H1 (cell line): ENCODE results near the gene SLTM. TPM values are rescaled to one million over a fixed set of nuclear protein-coding genes. Genes with fewer than 3 reads are reported as not detected.
A peak's percentile ranks its signal among the peaks of the same experiment; 100 is the strongest.

ENCODE experiments used
- CREB1 ChIP-seq: IDR thresholded peaks from 2 replicates; pipeline ENCODE4 v1.6.1; 2012; ENCODE audit warnings: inconsistent platforms
- EP300 ChIP-seq, 2 experiments: IDR thresholded peaks; 1 replicate in 1 of 2; 2 replicates in 1 of 2; pipeline ENCODE4 v1.6.1; 2011 to 2012; ENCODE audit warnings: low read depth in 2 of 2, low read length in 2 of 2, mild to moderate bottlenecking in 2 of 2, borderline replicate concordance in 1 of 2, inconsistent platforms in 1 of 2, moderate library complexity in 1 of 2
- RNF2 ChIP-seq: fragments of 200-900, 300-1000 bp; sonication (generic); IDR thresholded peaks from 2 replicates; pipeline ENCODE4 v1.7.1; 2016; ENCODE audit warnings: borderline replicate concordance, low read depth, mild to moderate bottlenecking, antibody characterized with exemption, low read length; ENCODE audit not compliant: poor library complexity, severe bottlenecking; ENCODE audit errors: missing control alignments
- TEAD4 ChIP-seq: IDR thresholded peaks from 2 replicates; pipeline ENCODE4 v1.6.1; 2012; ENCODE audit warnings: low read depth, low read length, inconsistent platforms, mixed read lengths
- polyA plus RNA-seq, 7 experiments: library from polyadenylated mRNA; depleted of rRNA in 3 of 7; stranded (reverse) in 5 of 7; unstranded in 2 of 7; fragments of >200 nt in 5 of 7; fragments of 200-250 nt in 2 of 7; gene quantifications; 1 replicate in 5 of 7; 2 replicates in 1 of 7; 4 replicates in 1 of 7; pipeline versions ENCODE4 v1.2.1 to v1.2.3, GENCODE V29; 2011 to 2013; ENCODE audit warnings: missing spikeins in 2 of 7, mixed read lengths in 2 of 7
- total RNA-seq: library from RNA; stranded (reverse); fragmentation: NEBNext Ultra II Directional; extraction: Animal tissue kit (Norgen Biotek cat#: 25700); gene quantifications from 2 replicates; pipeline ENCODE4 v1.2.1, GENCODE V29; 2021

The SLTM gene
- total and polyA plus RNA-seq, 2 of the 8 experiments (the other 6 are each of a cell fraction or from before 2014, with no cell fraction given) = 30.8 to 149 TPM

GRCh38 chr15:58864602-58865424 is 68.7 kb downstream of the SLTM start (continued):
- TF ChIP-seq RNF2 = peak; percentile 50
- TF ChIP-seq CREB1 = no peak; the same call in 1 of the 2 replicates
- TF ChIP-seq TEAD4 = 0 out of 2 replicates have a peak, but pooled peaks have one; percentile 26
- TF ChIP-seq EP300 (IDR thresholded peaks at IDR 0.05; ENCODE audit: borderline replicate concordance in 1 of 2, low read depth in 2 of 2, low read length in 2 of 2) = no peak
